BLaER1 treated with 17β-estradiol and CSF1 and Interleukin-3, amounts not matched to agents 10 nM and 100 nM (cell line): ENCODE data around the gene CXCL6.

Source experiments
- H3K27ac ChIP-seq, 11 experiments: shearing (Covaris generic); formaldehyde crosslinking; 2 replicates each; pipeline ENCODE4 v1.8.1; 2022
- H3K27me3 ChIP-seq, 11 experiments: shearing (Covaris generic); formaldehyde crosslinking; 2 replicates each; pipeline ENCODE4 v1.8.1; 2022
- H3K36me3 ChIP-seq, 11 experiments: shearing (Covaris generic); formaldehyde crosslinking; 2 replicates each; pipeline ENCODE4 v1.8.1; 2022
- H3K4me1 ChIP-seq, 10 experiments: shearing (Covaris generic); formaldehyde crosslinking; 2 replicates each; pipeline ENCODE4 v1.8.1; 2022
- H3K4me2 ChIP-seq, 11 experiments: shearing (Covaris generic); formaldehyde crosslinking; 2 replicates each; pipeline ENCODE4 v1.8.1; 2022
- H3K4me3 ChIP-seq, 10 experiments: shearing (Covaris generic); formaldehyde crosslinking; 2 replicates each; pipeline ENCODE4 v1.8.1; 2022
- H3K9ac ChIP-seq, 11 experiments: shearing (Covaris generic); formaldehyde crosslinking; 2 replicates each; pipeline ENCODE4 v1.8.1; 2022
- H3K9me3 ChIP-seq, 11 experiments: shearing (Covaris generic); formaldehyde crosslinking; replicated peaks in 1 of 11; 2 replicates each; pipeline ENCODE4 v1.8.1; 2022
- H4K20me1 ChIP-seq, 11 experiments: shearing (Covaris generic); formaldehyde crosslinking; 2 replicates each; pipeline ENCODE4 v1.8.1; 2022
- Cebpa-rat ChIP-seq, 11 experiments: shearing (Covaris generic); IDR thresholded peaks; 2 replicates each; pipeline ENCODE4 v1.8.1; 2022

The CXCL6 gene

DNA sequence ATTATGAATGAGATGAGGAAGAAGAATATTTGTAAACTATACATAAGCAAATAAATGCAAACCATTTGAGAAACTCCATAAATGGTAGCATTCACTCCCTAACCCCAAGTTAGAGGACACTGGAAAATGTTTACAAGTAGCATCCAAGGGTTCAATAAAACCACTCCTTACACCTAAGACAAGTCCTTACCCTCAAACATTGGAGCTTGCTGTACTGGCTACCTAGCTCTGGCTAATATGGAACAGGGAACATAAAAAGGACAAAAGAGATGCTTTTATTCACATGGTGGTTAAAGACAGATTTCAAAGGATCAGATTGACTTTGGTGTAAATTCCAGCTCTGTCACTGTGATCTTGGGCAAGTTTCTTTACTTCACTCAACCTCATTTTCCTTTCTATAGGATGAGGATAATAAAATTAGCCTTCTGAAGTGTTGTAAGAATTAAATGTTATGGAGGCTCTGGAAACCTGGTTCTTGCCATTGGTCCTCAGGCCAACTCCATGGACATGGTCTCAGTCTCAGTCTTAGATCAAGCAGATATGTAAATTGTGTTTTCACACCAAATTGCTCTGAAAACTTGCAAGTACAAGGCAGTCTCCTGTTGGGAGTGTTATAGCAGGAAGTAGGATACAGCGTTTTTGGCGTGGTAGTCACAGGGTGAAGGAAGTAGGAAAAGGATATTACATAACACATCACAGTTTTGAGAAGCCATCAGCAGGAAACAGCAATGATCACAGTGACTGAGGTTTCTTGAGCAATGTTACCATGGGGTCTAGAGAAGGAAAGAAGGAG is 36.0 kb downstream of the CXCL6 start:
- TF ChIP-seq Cebpa-rat (IDR thresholded peaks at IDR 0.05): peak in 7 of 11 experiments; percentile 14 to 55 (median 43); a peak in 7 of 22 replicates
- H3K9ac ChIP-seq: peak overlapping the region in 3 of 11 experiments; percentile 63 to 71 (median 65); a peak in 6 of 22 replicates
- H3K9me3 ChIP-seq: peaks cover 0 to 73% (median 10%) of the 10 kb centered on the region in 11 experiments; a peak in 15 of 22 replicates
- H3K4me1 ChIP-seq: peaks cover 0 to 83% (median 27%) of the 10 kb centered on the region in 10 experiments; a peak in 16 of 20 replicates
- no peaks in the 10 kb centered on the region for H4K20me1 ChIP-seq
- H3K4me2 ChIP-seq: peak overlapping the region in 10 of 11 experiments; percentile 17 to 71 (median 58); a peak in 18 of 22 replicates
- peak overlapping the region in 10 of 11 experiments; percentile 41 to 89 (median 70); a peak in 21 of 22 replicates for H3K27ac ChIP-seq
- 0 out of 22 replicates have a peak, but pooled peaks cover 0 to 4% (median 0%) of the 10 kb centered on the region in 11 experiments for H3K36me3 ChIP-seq
- no peaks in the 10 kb centered on the region for H3K27me3 ChIP-seq
- peak overlapping the region in 1 of 10 experiments; percentile 9; a peak in 1 of 20 replicates for H3K4me3 ChIP-seq

- peaks cover 0 to 66% (median 27%) of the 10 kb centered on the region in 10 experiments; a peak in 16 of 20 replicates for H3K4me1 ChIP-seq
Observed at GRCh38 chr4:73874386-73874785, 37.9 kb downstream of the CXCL6 start.

DNA sequence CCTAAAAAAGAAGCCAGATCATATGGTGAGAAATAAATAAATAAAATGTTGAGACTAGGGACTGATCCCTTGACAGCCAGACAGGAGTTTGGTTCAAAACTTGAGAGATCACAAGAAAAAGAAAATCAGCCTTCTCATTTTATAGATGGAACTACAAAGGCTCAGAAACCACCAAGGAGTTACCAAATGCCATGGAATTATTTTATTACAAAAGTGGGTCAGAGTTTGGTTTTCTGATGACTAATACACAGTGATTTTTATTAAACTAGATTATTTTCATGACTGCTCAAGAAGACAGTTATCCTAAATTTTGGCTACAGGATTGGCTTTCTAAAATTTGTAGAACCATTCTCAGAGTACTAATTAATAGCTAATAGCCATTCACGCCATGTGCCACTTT is 38.9 kb downstream of the CXCL6 start:
- peak overlapping the region in 5 of 11 experiments; percentile 71 to 89 (median 86); a peak in 8 of 22 replicates for H3K27ac ChIP-seq
- TF ChIP-seq Cebpa-rat (IDR thresholded peaks at IDR 0.05): no peak

More at GRCh38 chr4:73874386-73874785, 37.9 kb downstream of the CXCL6 start:
- Histone ChIP-seq H3K27ac (peak overlapping the region in 8 of 11 experiments; percentile 30 to 89 (median 75); a peak in 14 of 22 replicates), H3K9me3 (peaks cover 0 to 80% (median 5%) of the 10 kb centered on the region in 11 experiments; a peak in 15 of 22 replicates), H3K4me3 (peak overlapping the region in 2 of 10 experiments; percentile 10 to 11; a peak in 1 of 20 replicates), H4K20me1 (no peaks in the 10 kb centered on the region), H3K4me2 (peak overlapping the region in 5 of 11 experiments; percentile 8 to 49 (median 21); a peak in 8 of 22 replicates), H3K36me3 (0 out of 22 replicates have a peak, but pooled peaks cover 0 to 4% (median 0%) of the 10 kb centered on the region in 11 experiments), H3K9ac (peak overlapping the region in 1 of 11 experiments; percentile 28; a peak in 1 of 22 replicates), H3K27me3 (no peaks in the 10 kb centered on the region)
- no peak; a peak in 1 of 22 replicates for TF ChIP-seq Cebpa-rat (IDR thresholded peaks at IDR 0.05)

DNA sequence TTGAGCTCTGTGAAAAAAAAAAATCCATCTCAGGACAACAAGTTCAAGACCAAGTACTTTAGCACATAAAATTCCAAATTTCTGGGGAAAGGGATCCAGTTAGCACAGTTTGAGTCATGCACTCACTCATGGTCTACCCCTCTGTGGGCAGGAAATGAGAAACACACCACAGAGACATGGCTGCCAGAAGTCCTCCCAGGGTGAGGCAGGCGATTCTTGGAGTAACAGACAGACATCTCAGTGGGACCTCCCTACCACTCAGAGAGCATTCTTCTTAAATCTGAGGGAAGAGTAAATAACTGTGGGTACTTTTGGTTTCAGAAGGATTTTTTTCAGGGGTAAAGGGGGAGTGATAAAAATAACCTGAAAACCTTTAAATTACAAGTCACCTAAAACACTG is 46.8 kb downstream of the CXCL6 start:
- peaks cover 0 to 23% (median 0%) of the 10 kb centered on the region in 11 experiments; a peak in 1 of 22 replicates for H3K9me3 ChIP-seq
- H3K27me3 ChIP-seq: no peaks in the 10 kb centered on the region
- H3K4me3 ChIP-seq: no peak overlapping the region
- no peaks in the 10 kb centered on the region for H3K36me3 ChIP-seq
- no peaks in the 10 kb centered on the region for H4K20me1 ChIP-seq
- peaks cover 0 to 18% (median 2%) of the 10 kb centered on the region in 10 experiments; a peak in 8 of 20 replicates for H3K4me1 ChIP-seq
- H3K9ac ChIP-seq: no peak overlapping the region
- no peak for TF ChIP-seq Cebpa-rat (IDR thresholded peaks at IDR 0.05)
- H3K4me2 ChIP-seq: peak overlapping the region in 4 of 11 experiments; percentile 31 to 39 (median 37); a peak in 6 of 22 replicates
- no peak overlapping the region for H3K27ac ChIP-seq

More for the DNA sequence above, 38.9 kb downstream of the CXCL6 start:
- peaks cover 0 to 58% (median 27%) of the 10 kb centered on the region in 10 experiments; a peak in 16 of 20 replicates for H3K4me1 ChIP-seq
- no peak overlapping the region for H3K9ac ChIP-seq
- H3K36me3 ChIP-seq: 0 out of 22 replicates have a peak, but pooled peaks cover 0 to 4% (median 0%) of the 10 kb centered on the region in 11 experiments
- no peak overlapping the region; a peak in 1 of 20 replicates for H3K4me3 ChIP-seq
- H3K27me3 ChIP-seq: no peaks in the 10 kb centered on the region
- peaks cover 0 to 86% (median 0%) of the 10 kb centered on the region in 11 experiments; a peak in 8 of 22 replicates for H3K9me3 ChIP-seq
- H4K20me1 ChIP-seq: no peaks in the 10 kb centered on the region
- peak overlapping the region in 3 of 11 experiments; percentile 8 to 49 (median 14); a peak in 3 of 22 replicates for H3K4me2 ChIP-seq

GRCh38 chr4:73885574-73886267 is 49.2 kb downstream of the CXCL6 start:
- no peak overlapping the region for H3K9ac ChIP-seq
- peak overlapping the region in 2 of 11 experiments; percentile 17 to 36; a peak in 3 of 22 replicates for H3K4me2 ChIP-seq
- TF ChIP-seq Cebpa-rat (IDR thresholded peaks at IDR 0.05): no peak
- no peaks in the 10 kb centered on the region for H3K9me3 ChIP-seq
- H3K4me3 ChIP-seq: no peak overlapping the region
- no peaks in the 10 kb centered on the region for H4K20me1 ChIP-seq
- no peaks in the 10 kb centered on the region for H3K36me3 ChIP-seq
- H3K27ac ChIP-seq: no peak overlapping the region
- H3K27me3 ChIP-seq: no peaks in the 10 kb centered on the region
- H3K4me1 ChIP-seq: peaks cover 0 to 18% (median 2%) of the 10 kb centered on the region in 10 experiments; a peak in 8 of 20 replicates
